Ramos (cell line): ENCODE measurements around the gene FHIT.

Source experiments
- in situ Hi-C: fragments of 300-500 bp; cut with MboI; formaldehyde crosslinking; loops from one replicate; pipeline ENCODE4 v1.14.3; 2022; ENCODE audit warnings: low sequenced_read_pairs; ENCODE audit not compliant: unreplicated experiment

FHIT gene

DNA sequence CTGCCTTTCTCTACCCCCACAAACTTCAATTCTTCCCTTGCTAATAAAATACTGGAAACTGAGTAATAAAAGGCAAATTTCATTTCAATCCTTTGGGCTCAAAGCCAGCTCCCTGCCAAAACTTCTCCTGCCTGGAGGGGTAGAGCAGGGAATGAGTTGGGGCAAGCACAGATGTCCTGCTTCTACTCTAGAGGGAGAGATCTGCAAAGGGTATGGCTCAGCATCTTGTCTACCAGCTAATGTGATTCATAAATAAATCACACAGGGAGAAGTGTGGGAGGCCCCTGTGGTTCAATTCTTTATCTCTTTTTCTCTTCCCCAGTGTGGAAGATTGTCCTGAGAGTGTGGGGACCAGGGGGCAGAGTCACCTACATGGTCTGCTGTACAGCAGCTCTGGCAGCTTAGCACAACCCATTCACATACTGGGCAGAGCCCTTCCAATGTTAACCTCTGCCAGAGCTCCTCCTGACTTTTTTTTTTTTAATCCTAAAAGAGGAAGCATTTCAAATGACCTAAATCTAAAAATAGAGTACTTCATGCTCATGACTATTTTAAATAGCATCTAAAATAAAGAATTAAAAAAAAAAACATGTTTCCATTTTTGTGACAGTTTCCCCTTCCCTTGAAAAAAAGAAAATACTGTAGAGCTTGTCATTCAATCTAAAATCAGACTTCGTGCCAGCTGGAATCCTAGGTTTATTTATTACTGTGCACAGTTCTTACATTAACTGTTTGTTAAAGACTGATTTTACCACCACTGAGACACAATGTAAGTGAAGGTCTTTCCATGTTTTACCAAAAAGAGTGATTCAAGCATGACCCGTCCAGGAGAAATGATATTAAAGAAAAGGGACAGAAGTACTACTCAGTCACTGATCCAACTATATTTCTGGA, 1117.7 kb downstream of the FHIT start:
- in situ Hi-C loops, result no loop called here

DNA sequence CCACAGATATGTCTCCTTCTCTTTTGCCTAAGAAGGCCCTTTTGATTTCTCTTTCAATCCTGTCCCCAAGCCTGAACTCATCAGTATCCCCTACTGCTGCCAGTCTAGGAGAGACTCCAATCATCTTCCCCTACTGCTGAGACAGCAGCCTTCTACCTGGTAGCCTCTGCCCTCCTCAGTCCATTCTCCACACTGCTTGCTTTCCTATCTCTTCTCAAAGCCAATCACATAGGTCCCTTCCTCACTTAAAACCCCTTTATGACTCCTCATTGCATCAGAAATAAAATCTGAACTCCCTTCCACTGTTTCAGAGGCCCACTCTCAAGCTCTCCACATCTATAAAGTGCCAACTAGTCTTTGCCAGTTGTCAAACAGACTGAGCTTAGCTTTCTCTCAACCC, 1119.6 kb downstream of the FHIT start:
- in situ Hi-C loops, result no loop called here

DNA sequence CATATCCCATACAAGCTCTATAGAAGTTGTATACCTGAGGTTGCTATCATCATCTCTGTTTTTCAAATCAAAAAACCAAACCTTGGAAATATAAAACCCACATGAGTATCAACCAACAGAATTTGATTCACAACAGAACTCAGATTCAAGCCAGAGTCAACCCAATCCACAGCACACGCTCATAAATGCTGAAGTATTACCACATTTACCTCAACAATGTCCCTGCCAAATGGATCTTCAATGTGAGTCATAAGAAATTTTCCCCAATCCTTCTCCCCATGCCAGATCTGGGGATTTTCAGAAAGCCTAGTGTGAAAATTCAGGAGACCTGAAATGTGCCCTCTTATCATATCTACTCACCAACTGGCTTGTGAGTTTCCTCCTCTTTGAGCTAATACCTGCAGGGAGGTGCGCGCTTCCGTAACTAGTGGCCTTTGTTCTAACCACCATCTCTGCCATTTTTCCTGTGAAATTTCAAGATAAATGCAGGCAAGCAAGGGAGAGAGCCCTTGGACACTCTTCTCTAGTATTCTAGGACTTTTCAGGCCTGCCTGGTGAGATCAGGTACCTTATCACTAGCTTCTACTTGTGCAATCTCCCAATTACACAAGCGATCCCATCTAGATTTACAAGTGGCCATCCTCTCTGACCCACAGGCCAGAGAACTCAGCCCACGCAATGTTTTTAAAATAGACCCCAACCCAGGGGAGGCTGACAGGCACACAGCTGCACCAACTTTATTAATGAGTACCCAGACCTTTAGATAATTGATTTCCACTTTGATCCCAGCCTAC, 1124.5 kb downstream of the FHIT start:
- in situ Hi-C loops, result no loop called here

DNA sequence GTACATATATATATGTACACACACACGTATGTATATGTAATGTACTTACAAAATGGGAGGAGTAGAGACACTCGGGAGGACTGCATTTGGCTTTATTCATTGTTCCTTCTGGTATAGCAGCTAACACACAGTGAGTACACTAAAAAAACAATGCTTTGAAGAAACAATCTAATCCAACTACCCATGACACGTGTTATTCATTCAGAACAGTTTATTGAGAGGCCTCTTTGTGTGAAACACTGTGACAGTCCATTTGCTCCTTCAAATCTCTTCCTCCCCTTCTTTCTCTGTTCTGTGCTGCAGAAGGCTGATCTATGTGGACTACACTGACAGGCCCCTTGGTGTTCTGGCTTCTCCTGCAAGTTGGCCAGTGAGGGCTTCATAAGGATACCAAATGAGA, 1125.6 kb downstream of the FHIT start:
- in situ Hi-C loops, result no loop called here

DNA sequence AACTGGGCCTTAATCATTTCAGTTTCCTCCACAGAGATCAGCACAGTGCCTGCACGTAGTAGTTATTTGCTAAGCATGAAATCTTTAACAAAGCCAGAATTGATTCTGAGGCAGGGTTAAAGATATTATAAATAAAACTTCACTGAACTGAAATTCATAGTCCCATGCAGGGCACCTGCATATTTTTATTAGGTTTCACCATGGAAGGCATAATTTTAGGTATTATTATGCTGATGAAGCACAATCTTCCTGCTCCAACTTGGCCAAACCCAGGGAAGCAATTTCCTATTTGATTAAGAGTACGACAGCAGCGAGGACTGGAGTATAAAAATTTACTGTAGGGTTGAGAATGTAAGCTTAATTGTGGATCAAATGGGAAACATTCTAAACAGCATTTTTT, 1131.0 kb downstream of the FHIT start:
- in situ Hi-C loops, result no loop called here

DNA sequence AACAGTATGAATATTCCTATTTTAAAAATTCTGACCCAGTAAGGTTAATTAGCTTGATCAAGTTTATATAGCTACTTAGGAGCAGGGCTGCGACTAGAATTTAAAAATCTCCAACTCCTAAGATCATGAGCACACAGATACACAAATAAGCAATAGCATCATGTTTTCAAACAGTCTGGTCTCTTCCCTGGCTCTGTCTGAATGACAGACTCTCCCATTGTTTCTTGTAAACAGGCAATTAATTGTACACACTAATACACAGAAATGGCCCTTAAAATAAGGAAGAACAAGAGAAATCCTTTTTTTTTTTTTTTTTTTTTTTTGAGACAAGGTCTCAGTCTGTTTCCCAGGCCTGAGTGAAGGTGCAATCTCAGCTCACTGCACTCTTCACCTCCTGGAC, 1137.1 kb downstream of the FHIT start:
- in situ Hi-C loops, result no loop called here

DNA sequence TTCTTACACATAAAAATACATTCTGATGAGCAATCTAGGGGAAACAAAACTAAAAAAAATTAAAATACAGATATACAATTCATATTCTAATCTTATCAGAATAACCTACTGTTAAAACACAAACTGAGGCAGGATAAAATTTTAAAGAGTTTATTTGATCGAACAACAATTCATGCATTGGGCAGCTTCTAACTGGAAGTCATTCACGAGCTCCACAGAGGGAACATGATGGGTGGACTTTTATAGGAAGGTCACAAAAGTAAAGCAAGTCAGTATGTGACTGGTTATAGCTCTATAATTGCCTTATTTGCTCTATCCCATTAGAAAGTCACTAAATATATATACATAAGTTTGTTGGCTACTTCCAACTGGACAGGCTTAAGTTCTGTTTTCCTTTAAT, 1144.0 kb downstream of the FHIT start:
- in situ Hi-C loops, result no loop called here

DNA sequence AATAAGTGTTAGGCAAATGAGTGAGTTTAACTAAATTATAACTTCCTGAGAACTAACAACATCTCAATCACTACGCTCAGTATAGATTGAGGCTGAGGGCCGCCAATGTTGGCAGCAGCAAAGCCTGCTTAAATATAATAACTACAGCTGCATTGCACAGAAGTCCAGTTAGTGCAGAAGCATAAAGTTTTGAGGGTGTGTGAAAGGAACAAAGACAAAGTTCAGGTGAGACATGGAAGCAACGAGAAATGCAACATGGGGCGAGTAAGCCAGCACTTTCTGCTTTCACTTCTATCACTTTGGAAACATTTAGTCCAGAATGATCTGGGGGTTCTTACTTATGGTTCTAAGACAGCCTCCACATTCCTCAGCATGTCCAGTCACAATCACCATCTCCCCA, 1149.1 kb downstream of the FHIT start:
- in situ Hi-C loops, result no loop called here

DNA sequence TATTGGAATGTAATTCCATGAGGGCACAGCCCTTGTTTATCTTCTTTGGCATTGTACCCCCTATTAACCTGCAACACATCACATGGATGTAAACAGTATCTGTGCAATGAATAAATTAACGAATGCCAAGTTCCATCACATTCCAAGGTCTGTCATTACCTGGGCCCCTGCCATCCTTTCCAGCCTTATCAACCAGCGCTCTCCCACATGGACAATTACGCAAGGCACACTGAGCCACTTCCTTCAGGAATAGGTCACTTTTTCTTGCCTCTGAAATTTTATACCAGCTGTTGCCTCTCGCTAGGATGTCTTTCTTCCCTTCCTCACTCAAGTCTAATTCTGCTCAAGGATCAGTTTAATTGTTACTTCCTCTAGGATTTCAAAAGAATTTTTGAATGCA, 1149.6 kb downstream of the FHIT start:
- in situ Hi-C loops, result no loop called here

DNA sequence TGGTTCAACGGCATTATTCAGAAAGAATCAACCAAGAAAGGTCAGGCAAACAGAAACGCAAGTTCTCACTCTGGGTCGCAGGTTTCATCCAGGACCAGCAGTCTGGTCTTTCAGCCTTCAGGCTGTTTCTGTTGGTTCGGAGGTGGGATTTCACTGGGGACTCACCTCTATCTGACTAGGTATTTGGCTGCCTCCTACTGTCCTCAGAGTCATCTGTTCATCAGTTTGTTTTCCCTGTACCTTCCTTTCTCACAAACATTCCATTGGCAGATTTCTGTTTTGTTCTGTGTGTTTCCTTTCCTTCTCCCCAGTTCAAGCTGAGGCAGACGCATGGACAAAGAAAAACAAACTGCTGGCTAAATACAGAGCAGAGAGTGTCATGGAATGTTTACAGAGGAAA, 1154.8 kb downstream of the FHIT start:
- in situ Hi-C loops, result no loop called here

DNA sequence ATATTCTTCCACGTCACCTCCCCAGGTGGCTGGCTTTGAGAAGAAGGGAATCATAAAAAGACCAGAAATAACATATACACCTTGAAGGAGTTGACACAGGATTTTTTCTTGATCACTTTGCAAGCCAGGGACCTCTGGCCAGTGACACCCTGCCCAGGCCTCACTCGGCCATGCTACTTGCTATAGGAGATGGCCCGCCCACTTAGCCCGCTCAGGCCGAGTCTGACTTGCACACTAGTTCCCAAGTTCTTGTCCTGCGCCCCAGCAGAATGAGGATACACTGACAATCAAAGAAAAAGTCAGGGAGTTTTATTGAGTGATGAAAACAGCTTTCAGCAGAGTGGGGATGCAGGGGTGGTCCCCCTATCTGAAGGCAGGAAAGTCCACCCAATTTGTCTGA, 1155.3 kb downstream of the FHIT start:
- in situ Hi-C loops, result no loop called here

DNA sequence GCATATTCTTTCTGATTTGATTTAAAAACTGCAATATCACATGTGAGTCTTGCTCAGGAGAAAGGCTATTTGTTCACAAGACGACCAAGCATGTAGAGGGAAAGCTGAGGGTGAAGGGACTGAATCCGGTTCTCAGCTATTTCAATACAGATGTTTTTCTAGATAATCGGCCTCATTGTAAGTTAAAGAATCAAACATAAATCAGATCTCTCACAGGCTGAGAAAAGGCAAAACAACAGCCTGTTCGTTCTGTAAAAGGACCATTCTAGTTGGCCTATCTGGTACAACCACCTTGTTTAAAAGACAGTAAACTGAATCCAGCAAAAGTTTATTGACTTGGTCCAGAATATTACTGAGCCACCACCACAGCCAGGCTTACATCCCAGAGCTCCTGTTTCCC, 1155.7 kb downstream of the FHIT start:
- in situ Hi-C loops, result no loop called here

DNA sequence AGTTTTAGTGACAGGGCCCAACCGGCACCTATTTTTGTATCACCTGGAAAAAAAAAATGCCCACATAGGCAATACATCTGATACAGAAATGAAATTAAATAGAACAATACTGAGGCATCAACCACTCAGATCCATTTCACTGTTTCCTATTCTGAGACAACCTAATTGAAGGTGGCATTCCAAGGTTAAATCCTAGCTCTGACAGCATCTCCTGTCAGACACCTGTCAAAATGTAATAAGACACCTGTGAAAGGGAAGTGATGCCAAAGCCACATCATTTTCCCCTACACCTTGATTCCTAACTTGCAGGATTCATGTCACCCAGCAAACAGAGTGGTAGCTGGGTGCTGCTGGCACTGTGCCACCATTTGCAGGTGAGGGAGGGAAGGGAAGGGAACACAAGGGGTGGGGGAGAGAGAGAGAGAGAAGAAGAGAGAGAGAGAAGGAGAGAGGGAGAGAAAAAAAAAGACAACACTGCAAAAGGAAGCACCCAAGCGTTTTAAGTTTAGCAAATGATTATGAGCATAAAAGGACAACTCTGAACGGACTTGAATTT, 1156.8 kb downstream of the FHIT start:
- in situ Hi-C loops, result no loop called here

DNA sequence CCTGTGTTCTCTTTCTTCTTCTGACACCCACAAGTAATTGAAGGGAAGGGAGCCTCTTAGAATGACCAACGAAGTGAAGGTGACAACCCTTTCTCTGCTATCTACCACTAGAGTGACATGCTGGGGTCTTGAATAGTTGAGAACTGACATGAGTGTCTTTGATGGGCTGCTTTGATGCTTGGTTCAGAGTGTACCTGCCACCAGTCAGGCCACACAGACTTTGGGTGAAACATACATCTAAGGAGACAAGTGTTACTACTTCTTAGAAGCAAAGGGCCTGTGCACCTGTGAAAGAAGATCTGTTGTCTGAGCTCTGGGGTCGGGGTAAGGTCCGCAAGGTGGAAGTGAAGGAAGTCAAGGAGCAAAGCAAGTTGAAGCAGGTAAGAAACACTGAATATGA, 1160.7 kb downstream of the FHIT start:
- in situ Hi-C loops, result no loop called here

DNA sequence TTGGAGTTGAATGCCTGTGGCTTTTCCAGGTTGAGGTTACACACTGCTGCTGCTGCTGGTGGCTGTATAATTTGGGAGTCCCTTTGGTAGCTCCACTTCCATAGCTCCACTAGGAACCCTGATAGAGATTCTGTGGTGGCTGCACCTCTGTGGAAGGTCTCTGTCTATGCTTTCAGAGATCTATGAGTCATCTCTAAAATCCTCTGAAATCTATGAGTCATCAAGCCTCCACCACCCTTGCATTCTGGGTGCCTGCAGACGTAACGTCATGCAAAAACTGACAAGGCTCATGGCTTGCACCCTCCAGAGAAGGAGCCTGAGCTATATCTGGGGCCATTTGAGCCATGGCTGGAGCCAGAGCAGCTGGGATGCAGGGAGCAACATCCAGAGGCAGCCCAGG, 1164.4 kb downstream of the FHIT start:
- in situ Hi-C loops, result no loop called here

DNA sequence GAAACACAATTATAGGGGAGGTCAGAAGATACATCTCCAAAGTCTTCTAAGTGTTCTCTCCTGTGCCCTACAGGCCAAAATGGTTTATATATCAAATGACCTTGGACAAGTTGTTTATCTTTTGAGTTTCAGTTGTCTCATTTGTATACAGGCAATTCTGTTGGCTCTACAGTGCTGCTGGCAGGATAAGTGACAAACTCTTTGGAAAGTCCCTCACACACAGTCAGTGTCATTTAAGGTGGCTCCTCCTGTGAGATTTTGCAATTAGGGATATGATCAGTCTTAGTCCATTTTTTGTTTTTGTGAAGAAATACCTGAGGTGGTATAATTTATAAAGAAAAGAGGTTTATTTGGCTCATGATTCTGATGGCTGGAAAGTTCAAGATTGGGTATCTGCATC, 1165.6 kb downstream of the FHIT start:
- in situ Hi-C loops, result no loop called here

DNA sequence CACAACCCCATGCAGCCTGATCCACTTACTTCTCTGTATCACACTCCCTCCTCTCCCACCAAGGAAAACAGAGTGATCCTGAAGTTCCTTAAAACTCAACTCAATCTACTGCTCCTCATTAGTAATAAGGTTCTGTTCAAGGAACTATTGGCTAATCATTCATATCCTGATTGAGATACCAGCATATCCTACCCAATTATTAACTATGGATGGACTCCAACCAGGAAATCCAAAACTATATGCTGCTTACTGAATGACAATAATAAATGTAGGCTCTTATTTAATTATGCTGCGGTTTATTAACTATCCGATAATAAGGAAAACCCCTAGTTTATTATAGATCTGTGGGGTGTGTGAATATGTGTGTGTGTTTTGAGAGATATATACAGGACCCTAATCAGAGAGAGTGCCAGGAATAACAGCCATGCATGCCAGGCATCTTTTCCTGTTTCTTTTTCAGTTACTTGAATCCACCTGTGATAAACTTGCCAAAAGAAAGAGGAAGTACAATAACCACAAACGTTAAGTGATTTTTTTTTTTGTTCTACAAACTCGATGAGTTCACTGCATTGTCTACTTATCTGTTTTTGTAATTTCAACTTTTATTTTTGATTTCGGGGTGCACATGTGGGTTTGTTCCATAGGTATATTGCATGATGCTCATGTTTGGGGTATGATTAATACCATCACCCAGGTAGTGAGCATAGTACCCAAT, 1169.7 kb downstream of the FHIT start:
- in situ Hi-C loops, result no loop called here

DNA sequence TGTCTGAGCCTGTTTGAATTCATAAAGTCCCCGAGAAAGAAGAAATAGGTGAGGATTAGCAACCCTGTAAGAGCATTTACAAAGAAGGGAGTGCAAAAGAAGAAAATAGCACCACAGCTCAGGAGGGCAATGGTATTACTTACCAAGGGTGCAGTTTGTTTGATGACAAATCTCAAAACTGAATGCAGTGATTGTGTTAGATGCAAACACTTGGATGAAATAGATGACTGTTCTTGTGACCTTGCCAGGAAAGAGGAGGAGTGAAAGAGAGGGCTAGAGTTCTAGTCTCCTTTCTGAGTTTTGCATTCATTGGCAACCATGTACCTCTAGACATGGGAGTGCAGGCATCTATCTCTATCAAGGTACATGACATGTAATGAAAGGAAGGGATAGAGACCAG, 1170.6 kb downstream of the FHIT start:
- in situ Hi-C loops, result no loop called here

DNA sequence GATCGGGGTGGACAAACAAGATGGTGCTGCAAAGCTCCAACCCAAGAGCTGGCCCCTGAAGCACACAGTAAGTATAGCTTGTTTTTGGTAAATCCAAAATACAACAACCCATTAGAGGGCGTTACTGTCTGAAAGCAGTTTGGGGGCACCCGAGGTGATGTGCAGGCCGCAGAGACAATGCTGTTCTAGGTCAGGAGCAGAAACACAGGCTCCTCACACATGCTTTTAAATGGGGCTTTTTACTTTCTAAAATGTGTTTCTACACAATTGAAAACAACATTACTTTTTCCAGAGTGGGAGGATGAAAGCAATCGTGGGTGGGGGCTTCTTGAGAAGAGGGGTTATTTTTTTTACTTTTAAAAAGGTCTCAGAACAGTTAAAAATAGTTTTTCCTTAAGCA, 1172.2 kb downstream of the FHIT start:
- in situ Hi-C loops, result no loop called here

DNA sequence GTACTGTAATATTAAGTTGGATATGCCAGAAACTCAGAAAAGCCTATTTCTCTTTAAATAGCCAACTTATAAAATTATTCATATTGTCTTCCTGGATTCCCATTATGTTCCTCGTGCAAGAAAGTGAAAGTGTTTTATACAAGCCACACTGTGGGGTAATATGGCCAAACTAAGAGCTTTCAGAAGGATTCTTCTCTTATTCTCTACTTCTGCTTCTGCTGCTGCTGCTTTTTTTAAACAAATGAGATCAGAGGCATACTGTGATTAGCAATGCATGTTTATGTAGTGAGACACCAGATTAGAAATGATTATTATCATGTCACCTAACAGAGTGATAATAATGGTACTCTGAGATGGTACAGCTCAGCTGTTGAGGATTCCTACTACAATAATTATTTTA, 1174.9 kb downstream of the FHIT start:
- in situ Hi-C loops, result no loop called here

DNA sequence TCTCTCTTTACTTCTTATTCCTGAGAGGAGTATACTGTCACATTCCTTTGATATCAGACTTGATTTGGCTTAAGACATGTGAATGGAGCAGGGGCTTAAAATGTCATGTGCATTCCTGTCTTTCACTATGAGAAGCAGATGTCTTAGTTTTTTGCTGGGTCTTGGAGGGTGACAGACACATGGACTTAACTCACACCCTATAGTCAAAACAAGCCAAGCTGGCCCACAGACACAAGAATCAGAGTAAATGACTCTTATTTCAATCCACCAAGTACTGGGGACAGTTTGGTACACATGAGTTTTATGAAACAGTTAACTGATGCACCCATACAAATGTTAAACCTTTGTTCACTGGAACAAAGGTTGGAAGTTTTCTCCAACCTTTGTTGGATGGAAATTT, 1177.3 kb downstream of the FHIT start:
- in situ Hi-C loops, result no loop called here
